Adrenal gland (tissue), 12 donors: ENCODE measurements around the gene FBRS. TPM values are rescaled to one million over a fixed set of nuclear protein-coding genes. Genes with fewer than 3 reads are reported as not detected.
"Not testable (repeated sequence)": the region's sequence is repeated elsewhere in the genome, so short reads cannot be mapped to it uniquely, and the experiment has no call there.

Experiments
- DNase-seq, 7 donors: peaks; one replicate each; pipeline ENCODE4 v3.0.0-alpha.2; 2019 to 2020
- H3K27ac ChIP-seq, 5 donors: fragments of 200-600 bp; sonication (generic) in 4 of 5; 1 replicate in 3 of 5; 2 replicates in 2 of 5; pipeline versions ENCODE4 v1.5.1 to v1.8.0; 2016 to 2020; ENCODE audit warnings: mild to moderate bottlenecking in 1 of 5
- H3K27me3 ChIP-seq: fragments of 200-600 bp; 2 replicates; pipeline ENCODE4 v1.8.0; 2021
- H3K36me3 ChIP-seq, 2 donors: fragments of 200-600 bp; replicated peaks in 1 of 2; 1 replicate in 1 of 2; 2 replicates in 1 of 2; pipeline versions ENCODE4 v1.5.1 to v1.8.0; 2018 to 2022
- H3K4me1 ChIP-seq, 2 donors: fragments of 200-600 bp; replicated peaks in 1 of 2; 1 replicate in 1 of 2; 2 replicates in 1 of 2; pipeline versions ENCODE4 v1.5.1 to v1.8.0; 2018 to 2021
- H3K4me3 ChIP-seq, 4 donors: fragments of 200-600 bp; sonication (generic) in 3 of 4; one replicate each; pipeline ENCODE4 v1.5.1; 2016 to 2018
- H3K9me3 ChIP-seq, 3 donors: fragments of 200-600 bp; sonication (generic) in 1 of 3; replicated peaks in 1 of 3; 1 replicate in 2 of 3; 2 replicates in 1 of 3; pipeline versions ENCODE4 v1.5.1 to v1.8.0; 2016 to 2021
- CTCF ChIP-seq, 6 experiments: fragments of 450-650 bp in 4 of 6; fragments of 200-600 bp in 2 of 6; sonication (generic) in 1 of 6; IDR thresholded peaks; 1 replicate in 5 of 6; 2 replicates in 1 of 6; pipeline versions ENCODE4 v1.5.1 to v1.8.0; 2016 to 2021; ENCODE audit warnings: antibody characterized with exemption in 6 of 6, mild to moderate bottlenecking in 2 of 6, moderate library complexity in 1 of 6
- POLR2A ChIP-seq, 2 donors: fragments of 450-650 bp; IDR thresholded peaks; one replicate each; pipeline ENCODE4 v1.6.1; 2017; ENCODE audit warnings: antibody characterized with exemption in 2 of 2, mild to moderate bottlenecking in 2 of 2, moderate library complexity in 1 of 2
- WGBS, 4 donors: extraction: QIAGEN DNeasy Blood & Tissue Kit in 2 of 4; methylation state at CpG; one replicate each; pipeline versions ENCODE4 v1.1.5 to v1.1.7; 2013 to 2017; 5-methylcytosine and 5-hydroxymethylcytosine counted together
- intact Hi-C, 2 donors: fragments of 100-400 bp; cut with DNase I; formaldehyde crosslinking; loops; one replicate each; pipeline versions ENCODE4 v1.14.1 to v1.15.0; 2022 to 2023
- polyA plus RNA-seq, 3 donors: library from polyadenylated mRNA; stranded (reverse); fragments of 200-250 nt in 2 of 3; fragments of 350-450 nt in 1 of 3; fragmentation: Illumina TruSeq in 1 of 3; extraction: RNeasy Lipid Tissue Mini Kit (QIAGEN cat#74804) in 1 of 3; gene quantifications; one replicate each; pipeline ENCODE4 v1.2.3, GENCODE V29; 2013 to 2014
- total RNA-seq, 9 donors: library from RNA; depleted of rRNA in 4 of 9; stranded (reverse); fragments of >200 nt in 4 of 9; fragments of 120-200 nt in 1 of 9; fragmentation: NEBNext Ultra II Directional in 1 of 9; extraction: Animal tissue kit (Norgen Biotek cat#: 25700) in 1 of 9; gene quantifications; one replicate each; pipeline versions ENCODE4 v1.1.0 to v1.2.4, GENCODE V29; 2013 to 2023
- donor health status: healthy with polysubstance abuse.
- donor health status: Bipolar disorder and iron deficiency.
- donor health status: DM: yes; HTN: yes; CAD: no.
- donor health status: DM: no; HTN: no; CAD: no.
- donor health status: DM: no; HTN: no; CAD: no.
- donor health status: DM: yes; HTN: yes; CAD: no.

The FBRS gene
- total and polyA plus RNA-seq, 12 donors: 18.3 to 186 (median 46.8) TPM

- TF ChIP-seq POLR2A (IDR thresholded peaks at IDR 0.05) (no peak), CTCF (IDR thresholded peaks at IDR 0.05) (no peak)
- no peaks in the 10 kb centered on the region for H3K27me3 ChIP-seq
- H3K27ac ChIP-seq: no peak overlapping the region
- 64 to 71% (median 69%) methylated on average over 4 of the region's 4 CpGs for WGBS, 4 donors
- no peak overlapping the region for H3K4me3 ChIP-seq
- no peaks in the 10 kb centered on the region for H3K36me3 ChIP-seq
- no peak for DNase-seq
- H3K9me3 ChIP-seq: no peaks in the 10 kb centered on the region
- no peaks in the 10 kb centered on the region for H3K4me1 ChIP-seq
- intact Hi-C loops: no loop called here
These were observed 33.7 kb downstream of the FBRS start for GRCh38 chr16:30691907-30692306.

- TF ChIP-seq CTCF (IDR thresholded peaks at IDR 0.05) (no peak), POLR2A (IDR thresholded peaks at IDR 0.05) (no peak)
- intact Hi-C loops: no loop called here
- WGBS, 4 donors: 71 to 80% (median 75%) methylated on average over 9 to 10 of the region's 10 CpGs
- H3K9me3 ChIP-seq: no peaks in the 10 kb centered on the region
- DNase-seq: no peak
- peaks cover 0 to 3% of the 10 kb centered on the region in 2 donors for H3K4me1 ChIP-seq
- no peaks in the 10 kb centered on the region for H3K36me3 ChIP-seq
- H3K27ac ChIP-seq: no peak overlapping the region
- no peaks in the 10 kb centered on the region for H3K27me3 ChIP-seq
- no peak overlapping the region for H3K4me3 ChIP-seq
These were observed 34.3 kb downstream of the FBRS start for GRCh38 chr16:30692396-30693064.

- Histone ChIP-seq H3K4me1 (peaks cover 8 to 15% of the 10 kb centered on the region in 2 donors), H3K36me3 (peaks cover 0 to 4% of the 10 kb centered on the region in 2 donors), H3K27me3 (no peaks in the 10 kb centered on the region), H3K9me3 (no peaks in the 10 kb centered on the region), H3K27ac (peak overlapping the region in 1 of 5 donors; percentile 5), H3K4me3 (no peak overlapping the region)
- TF ChIP-seq POLR2A (IDR thresholded peaks at IDR 0.05): no peak
- no peak for TF ChIP-seq CTCF (IDR thresholded peaks at IDR 0.05)
- DNase-seq: peak in 5 of 7 donors; percentile 48 to 56 (median 54)
- WGBS, 4 donors: 59 to 75% (median 65%) methylated on average over 10 to 11 of the region's 11 CpGs
- intact Hi-C loops: no loop called here
These were observed 36.9 kb downstream of the FBRS start for GRCh38 chr16:30694926-30695693.

GRCh38 chr16:30696646-30697045, 38.4 kb downstream of the FBRS start:
- H3K27ac ChIP-seq, H3K9me3 ChIP-seq, intact Hi-C loops, H3K4me3 ChIP-seq, H3K27me3 ChIP-seq, DNase-seq: not testable (repeated sequence)
- H3K4me1 ChIP-seq: peaks cover 8 to 21% of the 10 kb centered on the region in 2 donors
- peaks cover 0 to 18% of the 10 kb centered on the region in 2 donors for H3K36me3 ChIP-seq
- WGBS, 4 donors: 87 to 97% (median 92%) methylated on average over 3 of the region's 3 CpGs
